NCI-H774 (cell line): ENCODE measurements around the gene STRBP.
"Not testable (repeated sequence)": the region's sequence is repeated elsewhere in the genome, so short reads cannot be mapped to it uniquely, and the experiment has no call there.

Experiments used
- DNase-seq: peaks from one replicate; lab custom pipeline; 2025; lab: John Stamatoyannopoulos, UW

The STRBP gene

DNA sequence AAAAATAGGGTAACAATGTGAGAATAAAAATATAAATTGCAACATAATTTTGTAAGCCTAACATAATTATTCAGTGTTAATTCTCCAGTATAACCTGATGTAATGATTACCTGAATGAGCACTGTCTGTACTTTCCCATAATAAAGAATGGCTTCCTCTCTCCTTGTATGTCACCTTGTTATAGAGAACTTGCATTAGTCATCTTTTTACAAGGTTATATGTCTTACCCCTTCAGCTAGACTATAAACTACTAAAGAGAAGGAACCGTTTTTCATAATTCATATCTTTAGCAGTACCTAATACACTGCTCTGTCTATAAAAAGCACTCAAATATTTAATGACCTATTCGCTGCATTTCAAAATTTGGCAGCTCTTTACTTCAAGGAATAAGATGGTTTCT lies 19.8 kb downstream of the STRBP start:
- no peak for DNase-seq

GRCh38 chr9:123246534-123246933 lies 21.9 kb downstream of the STRBP start:
- no peak for DNase-seq

- no peak for DNase-seq
Measured at GRCh38 chr9:123239726-123240125, 28.7 kb downstream of the STRBP start.

- no peak for DNase-seq
Measured at GRCh38 chr9:123238365-123238764, 30.0 kb downstream of the STRBP start.

GRCh38 chr9:123237220-123237619 lies 31.2 kb downstream of the STRBP start:
- DNase-seq: no peak

DNA sequence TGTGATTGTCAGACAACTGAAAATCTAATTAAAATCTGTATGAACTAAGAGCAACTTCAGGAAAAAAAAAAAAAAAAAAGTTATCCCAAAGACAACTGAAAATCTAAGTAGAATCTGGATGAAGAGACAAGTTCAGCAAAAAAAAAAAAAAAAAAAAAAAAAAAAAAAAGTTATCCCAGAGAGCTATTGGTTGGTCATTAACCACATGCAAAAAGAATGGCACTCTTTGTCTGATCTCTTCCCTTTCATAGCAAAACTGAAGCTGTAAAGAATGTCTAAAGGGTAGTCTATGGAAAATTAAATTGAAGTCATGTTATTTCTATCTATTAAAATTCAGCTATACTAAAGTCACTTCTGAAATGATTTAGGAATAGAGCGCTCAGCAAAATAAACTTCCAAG lies 32.9 kb downstream of the STRBP start:
- no peak for DNase-seq

GRCh38 chr9:123234853-123235252 lies 33.5 kb downstream of the STRBP start:
- DNase-seq: no peak

- DNase-seq: no peak
Measured at GRCh38 chr9:123232332-123232731, 36.1 kb downstream of the STRBP start.

- DNase-seq: no peak
Measured at GRCh38 chr9:123231421-123231820, 37.0 kb downstream of the STRBP start.

- no peak for DNase-seq
Measured at GRCh38 chr9:123228967-123229366, 39.4 kb downstream of the STRBP start.

DNA sequence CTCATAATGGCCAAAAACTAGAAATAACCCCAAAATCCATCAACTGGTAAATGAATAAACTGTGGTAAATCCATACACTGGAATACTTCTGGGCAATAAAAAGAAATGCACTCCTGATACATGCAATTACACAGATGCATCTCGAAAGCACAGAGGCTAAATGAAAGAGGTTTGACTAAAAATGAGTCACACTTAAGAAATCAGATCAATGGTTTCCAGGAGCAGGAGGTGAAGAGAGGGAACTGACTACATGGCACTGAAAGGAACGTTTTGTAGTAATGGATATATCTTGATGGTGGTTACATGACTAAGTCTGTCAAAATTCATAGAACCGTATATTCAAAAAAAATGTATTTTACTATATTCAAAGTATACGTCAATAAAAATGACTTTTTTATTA lies 42.4 kb downstream of the STRBP start:
- no peak for DNase-seq

GRCh38 chr9:123225374-123225813 lies 43.0 kb downstream of the STRBP start:
- DNase-seq: no peak

DNA sequence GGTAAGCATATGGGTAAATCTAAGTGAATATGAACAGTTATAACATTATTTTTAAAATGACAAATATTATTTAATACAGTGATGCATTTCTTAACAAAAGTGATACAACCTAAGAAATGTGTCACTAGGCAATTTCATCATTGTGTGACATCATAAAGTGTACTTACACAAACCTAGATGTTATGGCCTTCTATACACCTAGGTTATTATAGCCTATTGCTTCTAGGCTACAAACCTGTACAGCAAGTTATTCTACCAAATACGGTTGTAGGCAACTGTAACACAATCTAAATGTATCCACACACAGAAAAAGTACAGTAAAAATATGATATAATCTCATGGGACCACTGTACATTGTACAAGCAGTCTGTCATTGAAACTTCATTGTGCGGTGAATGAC lies 48.3 kb downstream of the STRBP start:
- no peak for DNase-seq

DNA sequence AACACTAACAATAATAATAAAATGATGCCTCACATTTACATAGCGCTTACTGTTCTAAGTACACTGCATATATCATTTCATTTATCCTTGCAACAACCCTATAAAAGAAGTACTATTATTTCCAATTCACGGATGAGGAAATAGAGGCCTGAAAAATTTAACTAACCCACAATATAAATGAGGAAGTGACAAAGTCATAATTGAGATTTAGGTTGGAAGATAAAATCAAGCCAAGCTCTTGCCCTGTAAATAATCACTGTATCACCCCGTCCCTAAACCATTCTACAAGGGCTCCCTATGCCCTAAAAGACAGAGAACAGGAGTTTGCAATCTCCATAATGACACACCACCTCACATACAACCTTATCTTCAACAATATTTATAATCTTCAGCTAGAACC lies 49.6 kb downstream of the STRBP start:
- no peak for DNase-seq

DNA sequence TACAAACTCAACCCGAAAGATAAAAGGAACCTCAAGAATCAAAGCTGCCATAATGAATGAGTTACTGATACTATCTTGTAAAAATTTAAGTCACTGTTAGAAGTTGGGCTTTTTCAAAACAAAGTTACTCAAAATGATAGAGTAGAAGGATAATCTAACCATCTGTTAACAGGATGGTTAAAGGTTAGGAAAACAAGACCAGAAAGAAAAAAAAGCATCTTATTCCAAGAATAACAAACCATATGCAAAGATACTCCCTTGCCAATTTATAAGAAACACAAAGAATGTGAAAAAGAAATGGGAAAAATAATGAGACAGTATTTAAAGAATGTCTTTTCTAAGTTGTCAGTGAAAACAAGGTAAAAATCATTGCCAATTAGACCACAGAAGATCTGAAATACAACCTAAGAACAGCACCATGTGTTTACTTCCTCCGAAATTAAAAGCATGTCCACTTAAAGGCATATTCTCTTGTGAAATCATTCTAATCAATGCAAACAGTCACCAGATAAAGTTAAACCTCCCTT lies 51.2 kb downstream of the STRBP start:
- no peak for DNase-seq

- DNase-seq: no peak
Measured at GRCh38 chr9:123216251-123216797, 52.1 kb downstream of the STRBP start.

GRCh38 chr9:123211081-123211480 lies 57.3 kb downstream of the STRBP start:
- no peak for DNase-seq

- DNase-seq: no peak
Measured at GRCh38 chr9:123208626-123209174, 59.7 kb downstream of the STRBP start.

- no peak for DNase-seq
Measured at GRCh38 chr9:123206065-123206464, 62.3 kb downstream of the STRBP start.

DNA sequence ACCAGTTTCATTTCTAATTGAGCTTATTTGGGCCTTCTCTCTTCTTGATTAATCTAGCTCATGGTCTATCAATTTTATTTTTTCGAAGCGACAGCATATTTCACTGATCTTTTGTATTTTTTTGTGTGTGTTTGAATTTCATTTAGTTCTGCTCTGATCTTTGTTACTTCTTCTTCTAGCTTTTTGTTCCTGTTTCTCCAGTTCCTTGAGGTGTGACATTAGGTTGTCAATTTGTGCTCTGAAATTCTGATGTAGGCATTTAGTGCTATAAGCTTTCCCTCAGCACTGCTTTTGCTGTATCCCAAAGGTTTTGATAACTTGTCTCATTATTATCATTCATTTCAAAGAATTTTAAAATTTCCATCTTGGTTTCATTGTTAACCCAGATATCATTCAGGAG lies 67.3 kb downstream of the STRBP start:
- no peak for DNase-seq

DNA sequence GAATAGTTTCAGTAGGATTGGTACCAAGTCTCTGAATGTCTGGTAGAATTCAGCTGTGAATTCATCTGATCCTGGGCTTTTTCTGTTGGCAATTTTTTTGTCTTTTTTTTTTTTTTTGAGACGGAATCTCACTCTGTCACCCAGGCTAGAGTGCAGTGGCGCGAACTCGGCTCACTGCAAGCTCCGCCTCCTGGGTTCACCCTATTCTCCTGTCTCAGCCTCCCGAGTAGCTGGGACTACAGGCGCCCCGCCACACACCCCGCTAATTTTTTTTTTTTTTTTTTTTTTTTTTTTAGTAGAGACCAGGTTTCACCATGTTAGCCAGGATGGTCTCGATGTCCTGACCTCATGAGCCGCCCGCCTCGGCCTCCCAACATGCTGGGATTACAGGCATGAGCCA lies 67.9 kb downstream of the STRBP start:
- DNase-seq: not testable (repeated sequence)

DNA sequence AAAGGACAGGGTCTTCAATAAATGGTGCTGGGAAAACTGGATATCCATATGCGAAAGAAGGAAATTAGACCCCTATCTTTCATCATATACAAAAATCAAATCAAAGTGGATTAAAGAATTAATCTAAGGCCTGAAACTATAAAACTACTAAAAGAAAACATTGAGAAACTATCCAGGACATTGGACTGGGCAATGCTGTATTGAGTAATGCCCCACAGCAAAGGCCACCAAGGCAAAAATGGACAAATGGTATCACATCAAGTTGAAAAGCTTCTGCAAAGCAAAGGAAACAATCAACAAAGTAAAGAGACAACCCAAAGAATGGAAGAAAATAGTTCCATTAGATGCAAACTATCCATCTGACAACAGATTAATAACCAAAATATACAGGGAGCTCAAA lies 72.3 kb downstream of the STRBP start:
- no peak for DNase-seq

DNA sequence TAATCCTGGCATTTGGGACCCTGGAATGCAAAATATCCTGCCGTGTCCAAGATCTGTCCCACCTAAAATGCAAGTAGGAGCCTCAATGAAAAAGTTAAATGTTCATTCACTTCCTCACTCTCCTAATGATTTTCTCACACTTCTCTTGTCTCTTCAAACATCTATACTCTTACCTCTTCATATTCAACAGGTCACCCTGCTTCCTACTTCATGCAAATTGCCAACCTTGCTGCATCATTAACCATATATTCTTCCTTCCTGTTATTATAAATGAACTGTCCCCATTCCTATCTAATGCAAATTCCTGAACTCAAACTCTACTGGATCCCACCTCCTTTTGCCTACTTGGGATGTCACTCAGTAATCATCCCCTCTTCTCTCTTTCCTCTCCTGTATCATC lies 74.4 kb downstream of the STRBP start:
- no peak for DNase-seq

DNA sequence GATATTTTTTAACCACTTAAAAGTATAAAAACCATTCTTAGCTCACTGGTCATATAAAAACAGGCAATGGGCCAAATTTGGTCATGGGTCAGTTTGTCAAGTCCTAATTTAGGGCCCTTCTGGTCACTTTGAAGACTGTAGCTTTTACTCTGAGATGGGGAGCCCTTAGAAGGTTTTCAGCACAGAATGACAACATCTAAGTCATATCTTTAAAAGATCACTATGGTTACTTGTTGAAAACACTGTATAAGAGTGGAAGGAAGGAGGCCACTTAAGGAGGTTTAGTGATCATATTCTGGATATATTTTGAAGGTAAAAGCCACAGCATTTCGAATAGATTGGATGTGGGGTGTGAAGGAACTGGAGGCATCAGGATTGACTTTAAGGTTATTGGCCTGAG lies 76.7 kb downstream of the STRBP start:
- no peak for DNase-seq
